ENCODE data around the gene WDFY2. TPM values are rescaled to one million over a fixed set of nuclear protein-coding genes. Genes with fewer than 3 reads are reported as not detected.

Gene WDFY2
- total and polyA plus RNA-seq, 11 donors = 2.0 to 12.6 (median 6.5) TPM

- ATAC-seq = no peak
- DNase-seq = no peak
- Histone ChIP-seq H3K27ac (no peak overlapping the region), H3K36me3 (no peaks in the 10 kb centered on the region), H3K27me3 (no peaks in the 10 kb centered on the region), H3K4me3 (no peak overlapping the region), H3K9me3 (peaks cover 0 to 8% (median 0%) of the 10 kb centered on the region in 12 donors), H3K4me1 (peaks cover 0 to 15% (median 0%) of the 10 kb centered on the region in 12 donors)
- WGBS, 4 donors = 94 to 96% (median 96%) methylated on average over 4 of the region's 4 CpGs
- TF ChIP-seq POLR2A (IDR thresholded peaks at IDR 0.05) (no peak), CTCF (IDR thresholded peaks at IDR 0.05) (no peak)
- intact Hi-C loops (cut with DNase I) = no loop called here
Observed at GRCh38 chr13:51697181-51697580, 112.9 kb downstream of the WDFY2 start.

GRCh38 chr13:51697855-51698254 lies 113.6 kb downstream of the WDFY2 start:
- Histone ChIP-seq H3K4me3 (no peak overlapping the region), H3K27me3 (no peaks in the 10 kb centered on the region), H3K27ac (no peak overlapping the region), H3K36me3 (no peaks in the 10 kb centered on the region), H3K4me1 (peaks cover 0 to 15% (median 0%) of the 10 kb centered on the region in 12 donors), H3K9me3 (peaks cover 0 to 8% (median 0%) of the 10 kb centered on the region in 12 donors)
- WGBS, 4 donors = 52 to 64% (median 58%) methylated on average over 2 of the region's 2 CpGs
- intact Hi-C loops (cut with DNase I) = no loop called here
- ATAC-seq (no peak), DNase-seq (no peak)
- TF ChIP-seq POLR2A (IDR thresholded peaks at IDR 0.05) = no peak
- no peak for TF ChIP-seq CTCF (IDR thresholded peaks at IDR 0.05)

GRCh38 chr13:51698352-51698751 lies 114.1 kb downstream of the WDFY2 start:
- WGBS, 4 donors = 75 to 77% (median 76%) methylated on average over 3 of the region's 3 CpGs
- Histone ChIP-seq H3K36me3 (no peaks in the 10 kb centered on the region), H3K4me1 (peaks cover 0 to 15% (median 0%) of the 10 kb centered on the region in 12 donors), H3K27me3 (no peaks in the 10 kb centered on the region), H3K27ac (no peak overlapping the region), H3K9me3 (peaks cover 0 to 8% (median 0%) of the 10 kb centered on the region in 12 donors), H3K4me3 (no peak overlapping the region)
- ATAC-seq = no peak
- no peak for TF ChIP-seq CTCF (IDR thresholded peaks at IDR 0.05)
- TF ChIP-seq POLR2A (IDR thresholded peaks at IDR 0.05) = no peak
- intact Hi-C loops (cut with DNase I) = no loop called here
- DNase-seq = no peak

GRCh38 chr13:51704399-51705313 lies 120.4 kb downstream of the WDFY2 start:
- DNase-seq (no peak), ATAC-seq (no peak)
- peaks cover 0 to 5% (median 0%) of the 10 kb centered on the region in 9 donors for H3K36me3 ChIP-seq
- 87 to 91% (median 90%) methylated on average over 3 of the region's 3 CpGs for WGBS, 4 donors
- H3K4me3 ChIP-seq = no peak overlapping the region
- H3K4me1 ChIP-seq = no peaks in the 10 kb centered on the region
- intact Hi-C loops (cut with DNase I) = loop anchor here in 1 of 10 donors (2.0 kb wide), 1 partner anchor 20 kb away; no protein-coding TSS in a partner anchor
- TF ChIP-seq CTCF (IDR thresholded peaks at IDR 0.05) (no peak), POLR2A (IDR thresholded peaks at IDR 0.05) (no peak)
- peaks cover 0 to 3% (median 0%) of the 10 kb centered on the region in 12 donors for H3K9me3 ChIP-seq
- no peaks in the 10 kb centered on the region for H3K27me3 ChIP-seq
- H3K27ac ChIP-seq = no peak overlapping the region
